HT-29 (cell line): ENCODE data around the gene ZNF436. TPM values are rescaled to one million over a fixed set of nuclear protein-coding genes. Genes with fewer than 3 reads are reported as not detected.

ENCODE experiments used
- DNase-seq: peaks from one replicate; pipeline ENCODE4 v3.0.0-alpha.2; 2015; ENCODE audit warnings: low spot score
- total RNA-seq: library from RNA; depleted of rRNA; stranded (reverse); fragments of >200 nt; shearing (Covaris generic); gene quantifications from 2 replicates; pipeline ENCODE4 v1.2.3, GENCODE V29; 2014; rRNA removed

Gene ZNF436
- total RNA-seq: 2.7 and 2.9 TPM in 2 replicates

DNA sequence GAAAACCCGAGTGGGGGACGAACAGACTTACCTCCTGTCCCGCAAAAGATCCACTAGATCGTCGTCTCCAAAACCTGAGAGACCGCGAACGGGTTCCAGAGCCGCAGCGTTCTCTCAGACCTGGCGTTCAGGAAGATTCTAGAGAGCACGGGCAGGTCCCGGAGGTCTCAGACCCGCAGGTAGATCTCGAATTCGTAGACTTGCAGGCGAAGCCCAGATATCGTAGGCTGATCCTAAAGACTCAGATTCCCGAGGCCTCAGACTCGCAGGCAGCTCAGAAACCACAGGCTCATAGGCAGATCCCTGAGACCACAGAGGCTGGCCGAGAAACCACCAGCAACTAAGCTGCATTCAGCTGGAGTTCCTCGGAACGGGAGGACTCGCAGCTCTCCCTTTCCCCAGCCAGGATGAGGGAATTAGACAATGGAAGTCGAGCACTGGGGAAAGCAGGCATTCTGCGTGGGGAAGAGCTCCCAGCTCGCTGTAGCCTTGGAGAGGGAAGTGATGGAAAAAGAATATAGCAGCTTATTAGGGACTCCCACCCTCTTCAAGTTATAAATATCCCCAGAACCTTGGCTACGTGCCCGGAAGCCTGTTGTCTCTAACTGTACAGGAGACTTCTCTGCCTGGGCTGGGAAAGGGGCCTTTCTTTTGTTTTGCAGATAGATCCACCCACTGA is at the start of gene ZNF436:
ZNF436 (minus strand) TSS at position 502 of the 679 bp plus-strand sequence. CDS start 1,831 bp downstream, outside the sequence.
- peak; percentile 83 for DNase-seq

DNA sequence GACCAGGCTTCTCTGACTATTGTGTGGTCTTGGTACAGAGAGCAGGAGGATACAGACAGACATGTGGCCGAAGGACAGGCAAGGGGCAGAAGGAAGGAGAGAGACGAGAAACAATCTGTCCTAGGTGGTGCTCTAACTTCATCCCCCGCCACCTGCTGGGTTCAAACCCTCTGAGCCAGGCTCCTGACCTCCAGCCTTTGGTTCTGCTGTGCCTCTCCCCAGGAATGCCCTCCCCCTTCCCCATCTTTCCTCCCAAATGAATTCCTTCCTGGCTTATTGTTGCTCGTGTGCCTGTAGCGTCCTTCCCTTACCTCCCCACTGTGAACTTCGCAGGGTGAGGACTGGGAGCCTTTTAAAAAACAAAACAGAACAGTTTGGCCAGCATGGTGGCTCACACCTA is 49.5 kb upstream of the ZNF436 start:
- no peak for DNase-seq

DNA sequence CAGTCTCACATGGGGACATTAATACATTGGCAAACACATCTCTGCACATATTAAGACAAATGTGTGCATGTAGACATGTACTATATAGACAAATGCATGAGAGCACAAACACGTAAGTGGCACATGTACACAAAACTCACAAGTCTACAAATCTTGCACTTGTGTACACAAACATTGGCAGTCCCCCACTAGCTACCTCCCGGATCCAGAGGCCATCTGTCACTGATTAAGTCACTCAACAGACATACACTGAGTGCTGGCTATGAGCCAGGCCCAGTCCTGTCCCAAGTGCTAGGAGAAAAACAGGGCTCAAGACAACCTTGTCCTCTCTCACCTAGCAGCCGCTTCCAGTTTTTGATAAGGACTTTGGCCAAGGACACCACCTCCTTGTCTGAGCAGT is 47.9 kb upstream of the ZNF436 start:
- DNase-seq: peak; percentile 21

DNA sequence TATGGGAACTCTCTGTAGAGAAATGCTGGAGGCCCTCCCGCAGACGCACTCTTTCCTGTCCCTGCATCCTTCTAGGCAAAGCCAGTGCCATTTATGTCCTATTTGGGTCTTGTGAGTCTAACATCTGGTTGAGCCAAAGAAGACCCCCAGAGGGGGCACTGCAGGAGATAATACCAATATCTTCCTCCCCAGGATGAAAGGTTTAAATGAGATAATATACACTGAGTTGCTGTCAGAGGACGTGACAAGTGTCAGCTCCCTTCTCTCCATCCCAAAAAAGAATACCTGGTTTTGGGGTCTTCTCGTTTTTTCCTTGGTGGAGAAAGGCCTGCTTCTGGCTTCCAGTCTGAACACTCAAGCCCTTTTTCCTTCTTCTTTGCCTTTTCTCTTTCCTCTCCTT is 47.3 kb upstream of the ZNF436 start:
- DNase-seq: no peak

DNA sequence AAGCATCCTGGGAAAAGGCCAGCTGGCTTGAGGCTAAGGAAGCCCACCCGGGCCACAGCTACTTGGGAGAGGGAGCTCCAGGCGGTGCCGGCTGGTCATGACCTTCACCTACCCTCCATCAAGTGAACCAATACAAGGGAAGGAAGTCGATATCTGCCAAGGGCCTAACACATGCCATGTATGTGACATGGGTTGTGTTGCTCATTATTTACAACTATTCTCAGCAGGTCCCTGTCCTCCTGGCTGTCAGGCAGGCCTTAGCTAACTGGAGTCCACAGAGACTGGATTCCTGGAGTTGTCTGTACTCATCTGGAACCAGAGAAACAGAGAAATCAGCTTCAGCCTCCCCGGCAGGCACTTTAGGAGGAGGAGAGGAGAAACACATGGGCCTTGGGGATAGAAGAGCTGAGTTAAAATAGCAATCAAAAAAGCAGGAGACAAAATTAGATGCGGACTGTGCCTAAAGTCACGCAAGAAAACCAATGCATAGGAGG is 39.2 kb upstream of the ZNF436 start:
- no peak for DNase-seq

DNA sequence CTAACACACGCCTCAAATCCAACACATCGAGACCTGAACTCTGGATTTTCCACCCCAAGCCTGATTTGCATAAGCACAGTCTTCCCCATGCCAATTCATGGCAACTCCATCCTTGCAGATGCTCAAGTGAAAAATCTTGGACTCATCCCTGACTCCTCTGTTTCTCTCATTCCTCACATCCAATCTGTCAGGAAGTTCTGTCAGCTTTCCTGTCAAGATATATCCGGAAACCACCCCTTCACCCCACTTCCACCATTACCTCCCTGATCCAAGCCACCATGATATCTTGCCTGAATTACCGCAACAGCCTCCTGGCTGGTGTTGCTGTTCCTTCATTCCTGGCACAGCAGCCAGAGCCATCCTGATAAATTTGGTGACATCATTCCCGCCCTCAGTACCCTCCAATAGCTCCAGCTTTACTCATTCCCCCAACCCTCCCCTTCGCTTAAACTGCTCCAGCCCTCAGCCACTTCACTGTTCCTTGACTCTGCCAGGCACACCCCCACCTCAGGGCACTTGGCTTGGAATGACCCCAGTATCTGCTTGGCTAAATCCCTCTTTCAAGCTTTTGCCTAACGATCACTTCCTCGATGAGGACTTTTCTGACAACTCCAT is 37.5 kb upstream of the ZNF436 start:
- DNase-seq: no peak

DNA sequence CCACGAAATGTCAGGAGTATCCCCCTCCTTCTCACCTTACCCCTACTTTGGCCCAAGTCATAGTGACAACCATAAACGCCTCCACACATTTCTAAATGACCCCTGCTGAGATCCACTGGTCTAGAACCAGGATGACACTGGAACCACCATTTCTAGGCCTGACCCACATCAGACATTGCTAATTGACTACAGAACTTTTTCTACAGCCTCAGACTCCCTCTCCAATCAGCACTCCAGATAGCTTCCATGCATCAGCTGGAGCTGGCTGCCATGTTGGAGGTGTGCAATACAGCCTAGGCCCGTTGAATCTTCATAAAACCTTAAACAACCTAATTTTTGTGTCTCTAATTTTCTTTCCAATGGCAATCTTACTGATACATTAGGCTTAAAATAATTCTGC is 36.3 kb upstream of the ZNF436 start:
- no peak for DNase-seq

DNA sequence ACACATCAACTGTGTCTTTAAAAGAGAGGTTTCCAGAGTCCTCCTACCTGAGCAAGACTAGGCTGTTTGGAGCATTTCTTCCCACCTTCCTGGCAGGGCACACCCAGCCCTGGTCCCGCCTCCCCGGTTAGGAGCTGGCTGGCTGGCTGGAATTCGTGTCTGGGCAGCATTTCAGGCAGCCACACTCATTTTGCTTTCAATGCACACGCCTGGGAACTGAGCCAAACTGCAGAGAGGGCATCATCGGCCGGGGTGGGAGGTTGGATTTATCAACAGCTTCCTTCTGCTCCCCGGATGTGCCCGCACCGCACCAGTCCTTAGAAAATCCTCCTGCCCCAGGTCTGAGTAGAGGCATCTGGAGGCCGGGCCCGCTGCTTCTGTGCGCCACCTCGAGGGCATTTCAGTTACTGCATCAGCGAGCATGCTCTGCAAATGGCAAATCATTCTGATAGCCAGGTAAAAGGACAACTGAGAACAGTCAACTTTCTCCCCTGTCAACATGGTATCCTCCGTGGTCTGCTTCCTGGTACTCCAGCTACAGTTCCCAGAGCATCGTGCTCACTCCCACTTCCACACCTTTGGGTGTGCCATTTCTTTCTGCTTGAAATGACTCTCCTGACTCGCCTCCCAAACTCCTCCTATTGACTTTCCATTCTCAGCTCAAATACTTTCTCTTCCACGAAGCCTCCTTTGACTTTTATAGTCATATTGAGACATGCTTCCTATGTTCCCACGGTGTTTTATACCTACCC is 34.3 kb upstream of the ZNF436 start:
- peak; percentile 97 for DNase-seq

DNA sequence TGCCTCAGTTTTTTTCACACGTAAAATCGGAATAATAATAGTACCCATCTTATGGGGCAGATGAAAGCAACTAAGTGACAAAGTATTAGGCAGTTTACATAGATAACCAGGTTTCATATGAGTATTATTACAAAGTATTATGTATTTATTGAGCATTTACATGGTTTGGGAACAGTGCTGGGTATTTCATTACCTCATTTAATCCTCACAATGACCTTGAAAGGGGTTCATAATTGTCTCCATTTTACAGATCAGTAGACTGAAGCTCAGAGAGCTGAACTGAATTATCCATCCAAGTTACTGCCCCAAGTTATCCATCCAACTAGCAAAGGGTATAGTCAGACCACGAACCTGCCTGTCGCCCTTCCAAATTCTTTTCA is 33.7 kb upstream of the ZNF436 start:
- no peak for DNase-seq

DNA sequence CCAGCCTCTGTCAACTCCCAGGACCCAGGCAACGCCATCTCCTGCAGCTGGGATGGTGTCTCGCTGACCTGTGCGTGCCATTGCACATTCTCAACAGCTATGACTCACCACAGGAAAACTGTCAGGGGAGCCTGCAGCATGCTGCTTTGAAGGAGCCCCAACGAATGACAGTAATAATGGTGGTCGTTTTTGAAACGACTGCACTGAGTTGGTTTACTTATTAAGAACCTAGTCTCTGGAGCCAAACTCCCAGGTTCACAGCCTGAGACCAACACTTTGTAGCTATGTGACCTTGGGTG is 33.4 kb upstream of the ZNF436 start:
- peak; percentile 60 for DNase-seq

DNA sequence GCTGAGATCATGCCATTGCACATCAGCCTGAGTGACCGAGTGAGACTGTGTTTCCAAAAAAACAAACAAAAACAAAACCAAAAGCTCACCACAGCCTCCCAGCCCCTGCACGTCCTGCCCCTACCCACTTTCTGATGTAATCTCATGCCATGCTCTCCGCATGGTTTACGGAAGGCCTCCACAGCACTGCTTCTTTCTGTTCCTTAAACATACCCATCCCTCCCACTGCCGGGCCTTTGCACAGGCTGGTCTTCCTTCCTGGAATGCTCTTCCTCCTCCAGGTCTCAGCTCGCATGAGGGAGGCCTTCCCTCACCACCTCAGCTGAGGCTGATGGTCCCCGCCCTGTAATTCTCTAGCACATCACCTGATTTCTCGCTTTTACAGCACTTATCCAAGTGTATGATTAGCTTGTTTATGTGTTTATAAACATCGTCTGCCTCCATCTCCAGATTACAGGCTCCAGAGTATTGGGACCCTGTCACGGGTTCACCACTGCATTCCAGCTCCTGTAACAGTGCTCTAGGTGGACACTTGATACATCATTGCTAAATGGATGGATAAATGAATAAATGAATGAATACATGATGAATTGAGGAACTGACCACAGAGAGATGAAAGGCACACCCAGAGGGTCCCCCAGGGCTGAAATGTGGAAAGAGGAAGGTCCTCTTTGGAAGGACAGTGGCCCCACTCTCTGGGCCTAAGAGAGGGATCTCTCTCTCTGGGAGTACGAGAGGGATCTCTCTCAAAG is 32.8 kb upstream of the ZNF436 start:
- no peak for DNase-seq

DNA sequence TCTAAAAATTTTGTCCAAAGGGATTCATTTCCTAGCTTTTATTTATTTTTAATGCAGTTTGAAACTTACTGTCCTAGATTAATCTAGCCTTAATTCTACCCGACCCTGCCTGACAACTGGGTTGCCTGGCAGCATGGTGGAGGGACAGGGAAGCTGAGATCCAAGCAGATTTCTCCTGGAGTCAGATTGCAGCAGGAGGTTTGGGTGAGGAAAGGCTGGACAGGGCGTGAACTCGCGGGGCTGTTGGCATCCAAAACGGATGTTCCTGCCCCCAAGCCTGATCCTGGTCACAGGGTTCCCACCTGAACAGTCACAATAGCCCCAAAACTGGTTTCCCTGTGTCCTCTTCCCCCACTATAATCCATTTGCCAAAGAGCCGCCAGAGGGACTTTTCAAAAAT is 31.7 kb upstream of the ZNF436 start:
- DNase-seq: no peak

DNA sequence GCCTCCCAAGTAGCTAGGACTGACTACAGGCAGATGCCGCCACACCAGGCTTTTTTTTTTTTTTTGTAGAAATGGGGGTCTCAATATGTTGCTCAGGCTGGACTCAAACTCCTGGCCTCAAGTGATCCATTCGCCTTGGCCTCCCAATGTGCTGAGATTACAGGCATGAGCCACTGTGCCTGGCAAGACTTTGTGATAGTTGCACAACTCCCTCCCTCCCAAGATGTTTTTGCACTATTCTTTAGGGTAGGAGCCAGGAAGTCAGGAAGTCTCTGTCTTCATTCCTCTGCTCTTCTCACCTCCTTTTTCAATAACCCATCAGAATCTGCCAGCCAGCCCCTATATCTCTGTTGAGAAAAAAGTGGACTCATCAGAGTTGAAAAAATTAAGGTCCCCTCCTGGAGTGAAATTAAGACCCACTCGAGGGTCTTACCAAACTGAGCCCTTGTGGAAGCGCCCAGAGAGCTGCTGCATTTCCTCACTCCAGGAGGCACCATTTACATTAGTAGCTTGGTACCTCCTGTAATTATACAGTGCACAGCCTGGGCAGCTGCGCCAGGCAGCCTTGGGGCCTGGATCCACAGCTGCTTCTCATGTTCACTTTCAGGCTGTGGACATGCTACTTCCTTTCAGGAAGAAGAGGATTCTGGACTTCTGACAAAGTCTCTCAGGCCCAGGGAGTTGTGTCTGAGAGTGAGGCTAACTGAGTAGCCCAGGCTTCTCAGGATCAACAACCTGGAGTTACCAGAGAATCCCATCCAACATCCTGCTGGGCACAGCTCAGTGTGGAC is 30.9 kb upstream of the ZNF436 start:
- DNase-seq: no peak

DNA sequence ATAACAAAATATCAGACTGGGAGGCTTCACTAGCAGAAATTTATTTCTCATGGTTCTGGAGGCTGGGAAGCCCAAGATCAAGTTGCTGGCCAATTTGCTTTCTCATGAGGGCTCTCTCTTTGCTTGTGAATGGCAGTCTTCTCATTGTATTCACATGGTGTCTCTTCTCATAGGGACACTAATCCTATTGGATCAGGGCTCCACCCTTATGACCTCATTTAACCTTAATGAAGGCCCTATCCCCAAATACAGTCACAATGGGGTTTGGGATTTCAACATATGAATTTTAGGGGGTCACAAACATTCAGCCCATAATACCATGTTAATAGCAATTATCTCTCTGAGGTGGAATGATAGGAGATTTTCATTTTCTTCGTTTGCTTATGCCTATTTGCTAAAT is 29.6 kb upstream of the ZNF436 start:
- no peak for DNase-seq

DNA sequence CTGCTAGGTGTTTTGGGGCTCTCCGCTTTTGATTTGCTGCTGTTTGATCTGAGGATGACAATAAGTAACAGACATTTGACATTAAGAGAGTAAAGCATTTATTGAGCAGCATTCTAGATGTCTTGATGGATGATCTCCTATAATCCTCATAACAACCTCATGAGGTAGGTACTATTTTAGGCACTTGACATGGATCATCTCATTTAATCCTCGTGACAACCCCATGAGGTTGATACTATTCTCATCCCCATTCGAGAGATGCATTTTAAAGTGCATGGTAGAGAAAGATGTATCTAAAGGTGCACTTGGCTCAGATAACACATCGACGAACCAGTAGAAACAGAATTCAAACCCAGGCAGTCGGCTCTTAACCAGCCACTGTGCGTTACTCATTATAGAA is 28.3 kb upstream of the ZNF436 start:
- DNase-seq: no peak

DNA sequence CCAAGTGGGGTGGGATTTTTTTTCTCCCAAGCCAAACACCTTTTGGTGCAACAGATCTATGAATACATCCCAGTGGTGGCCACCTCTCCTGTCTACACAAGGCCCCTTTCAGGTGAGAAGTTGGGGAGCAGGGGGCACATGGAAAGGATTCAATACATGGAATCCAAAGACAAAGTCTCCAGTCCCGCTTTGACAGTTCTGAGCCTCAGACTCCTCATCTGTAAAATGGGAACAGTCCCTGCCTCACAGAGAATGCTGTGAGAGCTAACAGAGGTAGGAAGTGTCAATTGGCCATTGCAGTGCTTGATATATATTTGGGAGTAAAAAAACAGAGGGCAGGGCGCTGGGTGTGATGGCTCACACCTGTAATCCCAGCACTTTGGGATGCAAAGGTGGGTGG is 26.7 kb upstream of the ZNF436 start:
- DNase-seq: no peak

DNA sequence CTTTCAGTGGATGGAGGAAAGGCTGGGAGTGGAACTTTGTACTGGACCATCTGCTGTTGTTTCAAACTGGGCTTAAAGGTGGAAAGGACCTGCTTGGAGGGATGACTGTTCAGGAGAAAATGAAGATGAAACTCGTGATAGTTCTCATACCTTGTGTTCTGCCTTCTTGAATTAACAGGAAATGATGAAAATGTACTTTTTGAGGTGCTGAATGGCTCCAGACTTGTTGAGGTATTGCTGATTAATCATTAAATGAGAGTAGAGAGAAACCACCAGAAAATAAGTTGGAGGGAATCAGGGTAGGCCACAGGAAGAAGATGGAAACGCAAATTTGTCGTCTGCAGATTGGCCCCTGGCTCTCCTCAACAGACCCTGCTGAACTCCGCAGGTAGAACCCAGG is 26.2 kb upstream of the ZNF436 start:
- DNase-seq: no peak

DNA sequence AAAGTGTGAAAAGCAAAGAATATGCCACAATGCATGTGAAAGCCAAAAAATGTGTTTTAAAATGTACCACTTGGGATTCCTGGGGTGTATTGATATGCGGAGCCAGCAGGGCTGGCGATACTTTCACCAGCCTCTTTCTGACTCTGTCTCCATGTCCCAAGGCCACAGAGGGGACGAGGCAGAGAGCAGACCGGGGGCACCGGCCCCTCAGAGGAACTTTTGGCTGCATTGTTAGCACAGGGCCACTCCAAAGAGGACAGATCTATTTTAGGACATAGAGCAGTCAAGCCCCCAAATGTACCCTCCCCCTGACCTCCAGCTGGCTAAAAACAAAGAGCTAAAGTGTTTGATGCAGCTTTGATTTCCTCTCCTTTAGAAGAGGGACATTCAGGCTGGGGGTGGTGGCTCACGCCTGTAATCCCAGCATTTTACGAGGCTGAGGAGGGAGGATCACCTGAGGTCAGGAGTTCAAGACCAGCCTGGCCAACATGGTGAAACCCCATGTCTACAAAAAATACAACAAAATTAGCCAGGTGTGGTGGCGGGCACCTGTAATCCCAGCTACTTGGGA is 25.6 kb upstream of the ZNF436 start:
- no peak for DNase-seq

DNA sequence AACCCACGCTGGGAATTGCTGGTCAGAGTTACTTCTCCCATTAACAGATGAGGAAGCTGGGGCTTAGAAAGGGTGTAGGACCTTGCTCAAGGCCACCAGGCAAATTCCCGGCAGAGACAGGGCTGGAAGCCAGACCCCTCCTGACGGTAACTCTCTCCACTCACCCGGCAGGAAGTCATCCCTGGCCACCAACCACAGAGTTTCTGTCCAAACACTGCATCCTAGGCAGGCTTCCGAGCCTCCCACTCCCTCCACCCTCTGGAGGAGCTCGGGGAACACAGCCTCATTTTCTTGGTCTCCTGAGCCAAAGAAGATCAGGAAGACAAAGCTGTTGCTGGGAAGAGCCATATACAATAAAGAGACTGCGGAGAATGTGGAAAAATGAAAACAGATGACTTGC is 25.0 kb upstream of the ZNF436 start:
- DNase-seq: no peak

DNA sequence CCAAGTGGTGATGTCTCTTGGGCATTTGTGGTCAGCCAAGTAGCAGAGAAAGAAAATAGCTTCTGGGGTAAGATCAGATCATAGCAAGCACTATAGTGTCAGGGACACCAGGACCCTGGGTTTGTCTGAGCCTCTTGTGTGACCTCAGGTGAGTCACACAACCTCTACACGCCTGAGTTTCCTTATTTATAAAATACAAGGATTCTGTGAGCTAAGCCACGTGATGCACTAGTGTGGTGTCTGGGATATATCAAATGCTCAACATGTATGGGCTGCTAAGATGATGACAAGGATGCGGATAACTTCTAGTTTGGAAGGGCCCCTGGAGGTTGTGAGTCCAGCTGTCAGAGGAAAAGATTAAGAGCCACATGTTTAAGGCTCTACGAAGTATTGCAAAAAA is 24.5 kb upstream of the ZNF436 start:
- DNase-seq: no peak

DNA sequence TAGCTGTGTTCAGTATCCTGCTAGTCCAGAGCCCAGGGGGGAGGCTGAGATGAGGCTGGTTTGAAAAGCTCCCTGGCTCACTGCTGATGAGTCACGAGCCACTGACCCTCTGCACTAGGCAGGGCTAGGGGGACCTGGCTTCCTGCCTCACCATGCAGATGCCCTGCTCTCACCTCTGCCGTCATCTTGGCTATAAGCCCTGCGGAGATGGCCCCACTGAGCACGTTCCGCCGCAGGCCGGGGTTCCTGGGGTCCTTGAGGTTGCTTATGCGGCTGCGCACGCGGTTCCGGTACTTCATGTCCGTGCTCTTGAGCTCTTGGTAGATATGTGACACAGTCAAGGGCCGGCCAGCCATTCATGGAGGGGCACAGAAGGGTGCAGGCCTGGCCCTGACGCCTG is 24.1 kb upstream of the ZNF436 start:
- DNase-seq: no peak
